ENCODE results near the gene SERPINE3.

The SERPINE3 gene

GRCh38 chr13:51347099-51347498 lies 7.6 kb downstream of the SERPINE3 start:
- TF ChIP-seq, protein P1, sequence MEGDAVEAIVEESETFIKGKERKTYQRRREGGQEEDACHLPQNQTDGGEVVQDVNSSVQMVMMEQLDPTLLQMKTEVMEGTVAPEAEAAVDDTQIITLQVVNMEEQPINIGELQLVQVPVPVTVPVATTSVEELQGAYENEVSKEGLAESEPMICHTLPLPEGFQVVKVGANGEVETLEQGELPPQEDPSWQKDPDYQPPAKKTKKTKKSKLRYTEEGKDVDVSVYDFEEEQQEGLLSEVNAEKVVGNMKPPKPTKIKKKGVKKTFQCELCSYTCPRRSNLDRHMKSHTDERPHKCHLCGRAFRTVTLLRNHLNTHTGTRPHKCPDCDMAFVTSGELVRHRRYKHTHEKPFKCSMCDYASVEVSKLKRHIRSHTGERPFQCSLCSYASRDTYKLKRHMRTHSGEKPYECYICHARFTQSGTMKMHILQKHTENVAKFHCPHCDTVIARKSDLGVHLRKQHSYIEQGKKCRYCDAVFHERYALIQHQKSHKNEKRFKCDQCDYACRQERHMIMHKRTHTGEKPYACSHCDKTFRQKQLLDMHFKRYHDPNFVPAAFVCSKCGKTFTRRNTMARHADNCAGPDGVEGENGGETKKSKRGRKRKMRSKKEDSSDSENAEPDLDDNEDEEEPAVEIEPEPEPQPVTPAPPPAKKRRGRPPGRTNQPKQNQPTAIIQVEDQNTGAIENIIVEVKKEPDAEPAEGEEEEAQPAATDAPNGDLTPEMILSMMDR (IDR thresholded peaks at IDR 0.05) = no peak

DNA sequence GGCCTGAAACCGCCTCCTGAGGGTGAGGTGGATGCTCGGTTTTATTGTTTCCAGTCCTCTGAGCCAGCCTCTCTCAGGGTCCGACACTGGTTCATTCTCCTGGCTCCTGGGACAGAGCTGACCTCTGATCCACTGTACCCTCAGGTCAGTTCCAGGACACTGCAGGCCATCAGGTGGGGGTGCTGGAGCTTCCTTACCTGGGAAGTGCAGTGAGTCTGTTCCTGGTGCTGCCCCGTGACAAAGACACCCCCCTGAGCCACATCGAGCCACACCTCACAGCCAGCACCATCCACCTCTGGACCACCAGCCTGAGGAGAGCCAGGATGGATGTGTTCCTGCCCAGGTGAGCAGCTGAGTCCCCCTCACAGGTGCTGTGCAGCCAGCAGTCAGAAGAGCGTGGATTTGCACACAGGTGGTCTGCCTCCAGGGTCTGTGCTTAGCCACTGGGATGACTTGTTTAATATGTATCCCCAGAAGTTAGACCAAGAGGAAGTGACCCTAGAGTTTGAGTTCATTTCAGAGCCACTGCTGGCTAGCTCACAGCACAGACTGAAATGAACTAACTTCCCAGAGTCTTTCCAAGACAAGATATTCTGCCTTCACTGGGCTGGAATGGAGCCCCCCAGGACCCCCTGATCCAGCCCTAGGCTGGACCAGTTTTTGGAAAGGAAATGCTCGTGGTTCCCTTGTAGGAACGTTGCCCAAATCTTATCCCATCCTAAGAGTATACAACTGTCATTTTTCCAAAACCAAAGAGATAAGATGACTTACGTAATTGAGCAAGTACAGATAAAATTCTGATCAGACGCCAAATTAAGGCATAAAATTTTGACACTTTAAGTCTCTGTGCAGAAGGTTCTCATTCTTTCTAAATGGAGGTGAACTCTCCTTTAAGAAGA lies 8.8 kb downstream of the SERPINE3 start:
- TF ChIP-seq, protein P1 (IDR thresholded peaks at IDR 0.05) = no peak

- TF ChIP-seq, protein P1 (IDR thresholded peaks at IDR 0.05) = no peak
Measured at GRCh38 chr13:51349016-51349415, 9.5 kb downstream of the SERPINE3 start.

- TF ChIP-seq, protein P1 (IDR thresholded peaks at IDR 0.05) = no peak
Measured at GRCh38 chr13:51355217-51355616, 15.7 kb downstream of the SERPINE3 start.

GRCh38 chr13:51357928-51358595 lies 18.6 kb downstream of the SERPINE3 start:
- TF ChIP-seq, protein P1 (IDR thresholded peaks at IDR 0.05) = no peak

- TF ChIP-seq, protein P1 (IDR thresholded peaks at IDR 0.05) = no peak
Measured at GRCh38 chr13:51359352-51359751, 19.9 kb downstream of the SERPINE3 start.

DNA sequence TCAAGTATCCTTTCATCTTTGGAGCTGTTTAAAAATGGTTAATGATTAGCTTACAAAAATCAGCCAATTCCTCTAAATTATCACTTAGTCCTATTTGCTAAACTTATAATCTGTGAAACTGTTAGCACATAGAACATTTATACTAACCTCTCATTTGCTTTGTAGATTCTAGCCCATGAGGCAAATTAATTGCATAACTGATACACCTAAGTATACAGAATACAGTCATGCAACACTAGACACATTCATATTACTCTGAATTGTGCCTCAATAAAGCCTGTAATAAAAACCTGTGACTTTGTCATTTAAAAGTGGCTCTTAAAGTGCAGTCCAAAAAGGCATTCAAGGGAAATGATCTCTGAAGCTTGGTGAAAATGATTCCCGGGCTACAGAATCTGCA lies 21.0 kb downstream of the SERPINE3 start:
- TF ChIP-seq, protein P1 (IDR thresholded peaks at IDR 0.05) = no peak
